Measurements from ENCODE around the gene KCND1.
A peak's percentile ranks its signal among the peaks of the same experiment; 100 is the strongest.

Gene KCND1

DNA sequence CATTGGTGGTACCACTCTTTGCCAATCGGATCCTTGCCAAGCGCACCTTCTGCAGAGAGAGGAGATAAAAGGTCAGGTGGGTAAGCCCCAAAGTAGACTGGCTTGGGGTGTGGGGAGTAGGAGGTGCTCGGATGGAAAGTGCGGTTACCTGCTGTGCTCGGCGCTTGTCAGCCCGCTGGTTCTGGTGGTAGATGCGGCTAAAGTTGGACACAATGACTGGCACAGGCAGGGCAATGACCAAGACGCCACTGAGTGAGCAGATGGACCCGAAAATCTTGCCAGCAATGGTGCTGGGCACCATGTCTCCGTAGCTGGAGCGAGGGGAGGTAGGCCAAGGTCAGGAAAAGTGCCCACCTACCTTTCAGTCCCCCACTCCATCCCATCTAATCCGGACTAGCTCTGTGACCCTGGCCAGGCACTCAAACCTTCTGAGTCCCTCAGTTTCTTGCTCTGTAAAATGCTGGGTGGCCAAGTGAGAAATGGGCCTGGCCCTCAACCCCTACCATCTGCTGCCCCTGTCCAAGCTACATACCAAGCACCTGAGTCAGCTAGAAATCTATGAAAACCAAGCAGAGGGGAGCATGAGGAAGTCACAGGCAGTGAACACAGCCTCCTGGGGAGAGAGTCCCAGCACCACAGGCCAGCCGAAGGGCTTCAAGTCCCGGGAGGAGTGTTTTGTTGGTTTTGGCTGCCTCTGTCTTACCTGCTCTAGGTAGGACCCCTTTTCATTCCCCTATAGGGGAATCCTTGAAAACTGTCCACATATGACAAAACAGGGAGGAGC, 4.7 kb downstream of the KCND1 start:
- no peak overlapping the region for H3K27ac ChIP-seq
- H3K4me3 ChIP-seq (ENCODE audit: low read depth in 1 of 2, low read length in 1 of 2), result no peak overlapping the region
- H3K27me3 ChIP-seq, result peaks cover 14% of the 10 kb centered on the region
- peaks cover 0 to 15% of the 10 kb centered on the region in 2 experiments for H3K4me1 ChIP-seq (ENCODE audit: control insufficient read depth in 1 of 2, insufficient read depth in 1 of 2, low read depth in 1 of 2, low read length in 1 of 2)
- peaks cover 4% of the 10 kb centered on the region for H3K36me3 ChIP-seq
- TF ChIP-seq, protein P1, sequence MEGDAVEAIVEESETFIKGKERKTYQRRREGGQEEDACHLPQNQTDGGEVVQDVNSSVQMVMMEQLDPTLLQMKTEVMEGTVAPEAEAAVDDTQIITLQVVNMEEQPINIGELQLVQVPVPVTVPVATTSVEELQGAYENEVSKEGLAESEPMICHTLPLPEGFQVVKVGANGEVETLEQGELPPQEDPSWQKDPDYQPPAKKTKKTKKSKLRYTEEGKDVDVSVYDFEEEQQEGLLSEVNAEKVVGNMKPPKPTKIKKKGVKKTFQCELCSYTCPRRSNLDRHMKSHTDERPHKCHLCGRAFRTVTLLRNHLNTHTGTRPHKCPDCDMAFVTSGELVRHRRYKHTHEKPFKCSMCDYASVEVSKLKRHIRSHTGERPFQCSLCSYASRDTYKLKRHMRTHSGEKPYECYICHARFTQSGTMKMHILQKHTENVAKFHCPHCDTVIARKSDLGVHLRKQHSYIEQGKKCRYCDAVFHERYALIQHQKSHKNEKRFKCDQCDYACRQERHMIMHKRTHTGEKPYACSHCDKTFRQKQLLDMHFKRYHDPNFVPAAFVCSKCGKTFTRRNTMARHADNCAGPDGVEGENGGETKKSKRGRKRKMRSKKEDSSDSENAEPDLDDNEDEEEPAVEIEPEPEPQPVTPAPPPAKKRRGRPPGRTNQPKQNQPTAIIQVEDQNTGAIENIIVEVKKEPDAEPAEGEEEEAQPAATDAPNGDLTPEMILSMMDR (IDR thresholded peaks at IDR 0.05), result no peak
- H3K9me3 ChIP-seq, result no peaks in the 10 kb centered on the region

DNA sequence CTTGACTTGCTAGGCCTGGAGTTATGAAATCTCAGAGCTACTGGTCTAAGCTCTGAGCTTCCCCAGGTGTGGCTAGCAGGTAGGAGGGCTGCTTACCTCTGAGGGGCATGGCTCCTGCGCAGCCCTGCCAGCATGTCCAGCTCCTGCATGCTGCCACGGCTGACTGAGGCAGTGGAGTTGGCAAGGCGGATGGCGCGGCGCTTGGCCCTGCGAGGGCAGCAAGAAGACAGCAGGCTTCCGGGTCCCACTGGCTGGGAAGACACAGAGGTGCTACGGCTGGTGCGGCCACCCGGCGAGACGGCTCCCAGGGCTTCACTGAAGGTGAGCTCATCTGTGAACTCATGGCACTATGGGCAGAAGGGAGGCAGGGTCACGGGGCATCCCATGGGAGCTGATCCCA, 5.7 kb downstream of the KCND1 start:
- TF ChIP-seq, protein P1 (IDR thresholded peaks at IDR 0.05), result no peak
- Histone ChIP-seq H3K27me3 (peaks cover 4% of the 10 kb centered on the region), H3K36me3 (peaks cover 4% of the 10 kb centered on the region), H3K4me1 (ENCODE audit: control insufficient read depth in 1 of 2, insufficient read depth in 1 of 2, low read depth in 1 of 2, low read length in 1 of 2) (peaks cover 0 to 13% of the 10 kb centered on the region in 2 experiments), H3K4me3 (ENCODE audit: low read depth in 1 of 2, low read length in 1 of 2) (no peak overlapping the region), H3K9me3 (no peaks in the 10 kb centered on the region), H3K27ac (no peak overlapping the region)

DNA sequence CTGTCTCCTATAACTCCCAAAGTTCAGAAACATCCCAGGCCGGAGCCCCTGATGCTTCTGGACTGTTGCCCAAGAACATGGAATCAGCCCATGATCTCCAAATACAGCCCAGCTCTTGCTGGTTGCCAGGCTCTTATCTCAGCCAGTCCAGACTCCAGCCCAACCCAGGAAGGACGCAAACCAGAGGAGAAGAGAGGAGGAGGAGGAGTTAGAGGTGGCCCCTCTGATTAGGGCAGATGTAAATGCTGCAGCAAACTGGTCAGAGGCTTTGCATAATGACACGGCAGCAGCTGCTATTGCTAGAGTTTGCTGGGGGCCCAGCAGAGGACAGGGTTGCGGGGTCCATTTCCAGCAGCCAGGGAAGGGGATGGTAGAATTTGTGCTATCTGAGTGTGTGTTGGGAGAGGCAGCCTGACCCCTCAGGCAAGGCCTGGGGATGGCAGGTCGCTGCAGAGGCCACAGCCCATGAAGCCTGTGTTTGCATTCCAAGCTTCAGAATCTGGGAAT, 10.0 kb downstream of the KCND1 start:
- Histone ChIP-seq H3K4me1 (ENCODE audit: control insufficient read depth in 1 of 2, insufficient read depth in 1 of 2, low read depth in 1 of 2, low read length in 1 of 2) (peaks cover 0 to 22% of the 10 kb centered on the region in 2 experiments), H3K27ac (no peak overlapping the region), H3K9me3 (no peaks in the 10 kb centered on the region), H3K27me3 (no peaks in the 10 kb centered on the region), H3K36me3 (peaks cover 4% of the 10 kb centered on the region), H3K4me3 (ENCODE audit: low read depth in 1 of 2, low read length in 1 of 2) (no peak overlapping the region)
- TF ChIP-seq, protein P1 (IDR thresholded peaks at IDR 0.05), result no peak

DNA sequence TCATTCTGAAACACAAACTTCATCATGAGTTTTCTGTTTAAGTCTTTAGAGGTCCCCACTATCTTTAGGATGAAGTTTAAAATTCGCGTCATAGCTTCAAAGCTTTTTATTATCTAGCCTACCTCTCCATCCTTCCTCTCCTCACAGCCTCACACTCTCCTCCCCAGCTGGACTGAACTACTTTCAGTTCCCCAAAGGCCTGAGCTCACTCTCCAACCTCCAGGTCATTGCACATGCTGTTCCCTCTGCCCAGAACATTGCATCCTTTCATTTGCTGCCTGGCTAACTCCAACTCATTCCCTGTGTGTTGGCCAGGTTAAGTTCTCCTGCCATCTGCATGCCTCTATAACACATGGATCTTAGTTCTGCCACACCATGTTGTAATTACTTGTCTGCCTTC, 11.4 kb downstream of the KCND1 start:
- Histone ChIP-seq H3K27ac (no peak overlapping the region), H3K4me3 (ENCODE audit: low read depth in 1 of 2, low read length in 1 of 2) (no peak overlapping the region), H3K4me1 (ENCODE audit: control insufficient read depth in 1 of 2, insufficient read depth in 1 of 2, low read depth in 1 of 2, low read length in 1 of 2) (peaks cover 11 to 36% of the 10 kb centered on the region in 2 experiments), H3K27me3 (no peaks in the 10 kb centered on the region), H3K9me3 (no peaks in the 10 kb centered on the region), H3K36me3 (peaks cover 3% of the 10 kb centered on the region)
- TF ChIP-seq, protein P1 (IDR thresholded peaks at IDR 0.05), result no peak

DNA sequence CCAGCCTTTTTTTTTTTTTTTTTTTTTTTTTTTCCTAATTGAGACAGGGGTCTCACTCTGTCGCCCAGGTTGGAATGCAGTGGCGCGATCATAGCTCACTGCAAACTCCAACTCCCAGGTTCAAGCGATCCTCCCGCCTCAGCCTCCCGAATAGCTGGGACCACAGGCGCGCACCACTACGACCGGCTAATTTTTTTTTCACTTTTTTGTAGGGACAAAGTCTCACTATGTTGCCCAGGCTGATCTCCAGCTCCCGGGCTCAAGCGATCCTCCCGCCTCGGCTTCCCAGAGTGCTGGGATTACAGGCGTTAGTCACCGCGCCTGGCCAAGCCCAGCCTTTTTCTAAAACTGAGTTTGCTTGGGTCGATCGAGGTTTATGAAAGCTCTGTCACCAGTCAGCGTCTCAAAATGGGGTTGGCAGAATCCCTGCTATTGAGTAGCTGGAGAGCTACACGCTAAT, 13.0 kb downstream of the KCND1 start:
- Histone ChIP-seq H3K27ac (peak overlapping the region; percentile 100), H3K27me3 (no peaks in the 10 kb centered on the region), H3K4me1 (ENCODE audit: control insufficient read depth in 1 of 2, insufficient read depth in 1 of 2, low read depth in 1 of 2, low read length in 1 of 2) (peaks cover 24 to 49% of the 10 kb centered on the region in 2 experiments), H3K36me3 (peaks cover 8% of the 10 kb centered on the region), H3K9me3 (no peaks in the 10 kb centered on the region), H3K4me3 (ENCODE audit: low read depth in 1 of 2, low read length in 1 of 2) (peak overlapping the region; percentile 65 to 86)
- TF ChIP-seq, protein P1 (IDR thresholded peaks at IDR 0.05), result no peak

Data from neutrophil (primary cell).